Aorta (tissue), 5 donors: ENCODE measurements around the gene SLC29A1. TPM values are rescaled to one million over a fixed set of nuclear protein-coding genes. Genes with fewer than 3 reads are reported as not detected.
"Not testable (repeated sequence)": the region's sequence is repeated elsewhere in the genome, so short reads cannot be mapped to it uniquely, and the experiment has no call there.

ENCODE experiments used
- ATAC-seq: fragments of 200-7000 bp; cut with Tn5 transposase; one replicate; pipeline ENCODE4 v1.9.1; 2022; ENCODE audit warnings: moderate library complexity; ENCODE audit not compliant: low FRiP score
- DNase-seq, 2 donors: peaks; one replicate each; pipeline ENCODE4 v3.0.0-alpha.2; 2020
- H3K27ac ChIP-seq, 2 donors: one replicate each; pipeline ENCODE4 v1.5.1; 2013; ENCODE audit warnings: low read length in 2 of 2, mild to moderate bottlenecking in 2 of 2, moderate library complexity in 2 of 2, control low read depth in 1 of 2, inconsistent platforms in 1 of 2, low read depth in 1 of 2
- H3K27me3 ChIP-seq, 2 donors: one replicate each; pipeline ENCODE4 v1.6.1; 2013; ENCODE audit warnings: control low read depth in 1 of 2, low read length in 1 of 2, mild to moderate bottlenecking in 1 of 2, moderate library complexity in 1 of 2; ENCODE audit not compliant: insufficient read depth in 2 of 2, control insufficient read depth in 1 of 2
- H3K36me3 ChIP-seq, 2 donors: one replicate each; pipeline ENCODE4 v1.6.1; 2013; ENCODE audit warnings: control low read depth in 1 of 2, low read length in 1 of 2, mild to moderate bottlenecking in 1 of 2; ENCODE audit not compliant: insufficient read depth in 2 of 2, control insufficient read depth in 1 of 2
- H3K4me1 ChIP-seq, 2 donors: one replicate each; pipeline ENCODE4 v1.6.1; 2013; ENCODE audit warnings: low read length in 2 of 2, control low read depth in 1 of 2, mild to moderate bottlenecking in 1 of 2, moderate library complexity in 1 of 2; ENCODE audit not compliant: insufficient read depth in 2 of 2, control insufficient read depth in 1 of 2
- H3K4me3 ChIP-seq, 2 donors: one replicate each; pipeline ENCODE4 v1.5.1; 2013; ENCODE audit warnings: low read length in 2 of 2, control low read depth in 1 of 2, mild to moderate bottlenecking in 1 of 2
- H3K9me3 ChIP-seq: one replicate; pipeline ENCODE4 v1.6.1; 2013; ENCODE audit warnings: mild to moderate bottlenecking, low read length; ENCODE audit not compliant: control insufficient read depth
- WGBS, 2 donors: extraction: QIAGEN DNeasy Blood & Tissue Kit; methylation state at CpG; one replicate each; pipeline ENCODE4 v1.1.7; 2013; 5-methylcytosine and 5-hydroxymethylcytosine counted together
- intact Hi-C, 2 donors: fragments of 100-400 bp; cut with DNase I; formaldehyde crosslinking; loops; one replicate each; pipeline versions ENCODE4 v1.14.2 to v1.15.0; 2022
- polyA plus RNA-seq, 2 donors: library from polyadenylated mRNA; stranded (reverse); fragments of 200-250 nt; gene quantifications; one replicate each; pipeline ENCODE4 v1.2.3, GENCODE V29; 2013
- total RNA-seq, 2 donors: library from RNA; stranded (reverse); fragmentation: NEBNext Ultra II Directional; extraction: Animal tissue kit (Norgen Biotek cat#: 25700); gene quantifications; one replicate each; pipeline ENCODE4 v1.2.1, GENCODE V29; 2021
- donor health status: healthy with polysubstance abuse.
- donor health status: Bipolar disorder and iron deficiency.
- donor health status: DM: no; HTN: no; CAD: no.
- donor health status: DM: no; HTN: no; CAD: no.
- donor health status: DM: yes; HTN: yes; CAD: no.

The SLC29A1 gene
- total and polyA plus RNA-seq, 4 donors = 38.3 to 142 (median 121) TPM

GRCh38 chr6:44180406-44180805 is 43.0 kb upstream of the SLC29A1 start:
- Histone ChIP-seq H3K9me3 (no peaks in the 10 kb centered on the region), H3K27me3 (no peaks in the 10 kb centered on the region), H3K36me3 (no peaks in the 10 kb centered on the region), H3K27ac (no peak overlapping the region), H3K4me3 (no peak overlapping the region), H3K4me1 (no peaks in the 10 kb centered on the region)
- DNase-seq (peak in 1 of 2 donors; percentile 56), ATAC-seq (no peak)
- intact Hi-C loops = no loop called here
- WGBS, 2 donors = 95 to 97% methylated on average over 4 of the region's 4 CpGs

GRCh38 chr6:44180886-44181285 is 42.5 kb upstream of the SLC29A1 start:
- no peaks in the 10 kb centered on the region for H3K27me3 ChIP-seq
- no peaks in the 10 kb centered on the region for H3K36me3 ChIP-seq
- H3K27ac ChIP-seq = no peak overlapping the region
- H3K9me3 ChIP-seq = no peaks in the 10 kb centered on the region
- no peak for ATAC-seq
- no peaks in the 10 kb centered on the region for H3K4me1 ChIP-seq
- H3K4me3 ChIP-seq = no peak overlapping the region
- DNase-seq = peak in 1 of 2 donors; percentile 41
- intact Hi-C loops = no loop called here
- 94 to 96% methylated on average over 4 of the region's 4 CpGs for WGBS, 2 donors

- H3K27ac ChIP-seq, H3K9me3 ChIP-seq, DNase-seq, H3K4me3 ChIP-seq, H3K4me1 ChIP-seq, intact Hi-C loops, H3K36me3 ChIP-seq, H3K27me3 ChIP-seq, ATAC-seq: not testable (repeated sequence)
Observed at GRCh38 chr6:44181784-44182183, 41.6 kb upstream of the SLC29A1 start.

- no peaks in the 10 kb centered on the region for H3K4me1 ChIP-seq
- no peak overlapping the region for H3K4me3 ChIP-seq
- DNase-seq (peak in 1 of 2 donors; percentile 35), ATAC-seq (no peak)
- WGBS, 2 donors = 92 to 97% methylated on average over 4 of the region's 4 CpGs
- no peaks in the 10 kb centered on the region for H3K36me3 ChIP-seq
- no peaks in the 10 kb centered on the region for H3K9me3 ChIP-seq
- intact Hi-C loops = no loop called here
- H3K27ac ChIP-seq = no peak overlapping the region
- no peaks in the 10 kb centered on the region for H3K27me3 ChIP-seq
Observed at GRCh38 chr6:44182911-44183390, 40.4 kb upstream of the SLC29A1 start.

- intact Hi-C loops = no loop called here
- DNase-seq (peak in 1 of 2 donors; percentile 52), ATAC-seq (no peak)
- no peak overlapping the region for H3K4me3 ChIP-seq
- H3K9me3 ChIP-seq = no peaks in the 10 kb centered on the region
- H3K27me3 ChIP-seq = no peaks in the 10 kb centered on the region
- H3K36me3 ChIP-seq = no peaks in the 10 kb centered on the region
- WGBS, 2 donors = 80 to 81% methylated on average over 9 of the region's 9 CpGs
- H3K4me1 ChIP-seq = no peaks in the 10 kb centered on the region
- H3K27ac ChIP-seq = no peak overlapping the region
Observed at GRCh38 chr6:44183783-44184182, 39.6 kb upstream of the SLC29A1 start.

GRCh38 chr6:44185356-44185755 is 38.0 kb upstream of the SLC29A1 start:
- H3K27me3 ChIP-seq, intact Hi-C loops, H3K4me1 ChIP-seq, H3K27ac ChIP-seq, H3K4me3 ChIP-seq, DNase-seq, H3K36me3 ChIP-seq, H3K9me3 ChIP-seq, ATAC-seq: not testable (repeated sequence)
- 89% methylated on average over 7 of the region's 7 CpGs for WGBS, 2 donors

- no peaks in the 10 kb centered on the region for H3K36me3 ChIP-seq
- H3K27ac ChIP-seq = no peak overlapping the region
- DNase-seq (peak in 1 of 2 donors; percentile 46), ATAC-seq (peak; percentile 19)
- intact Hi-C loops = no loop called here
- no peak overlapping the region for H3K4me3 ChIP-seq
- no peaks in the 10 kb centered on the region for H3K27me3 ChIP-seq
- no peaks in the 10 kb centered on the region for H3K4me1 ChIP-seq
- 75 to 76% methylated on average over 9 of the region's 9 CpGs for WGBS, 2 donors
- no peaks in the 10 kb centered on the region for H3K9me3 ChIP-seq
Observed at GRCh38 chr6:44185953-44186634, 37.3 kb upstream of the SLC29A1 start.

- Histone ChIP-seq H3K27me3 (no peaks in the 10 kb centered on the region), H3K4me1 (no peaks in the 10 kb centered on the region), H3K4me3 (no peak overlapping the region), H3K9me3 (no peaks in the 10 kb centered on the region), H3K36me3 (no peaks in the 10 kb centered on the region), H3K27ac (no peak overlapping the region)
- DNase-seq (no peak), ATAC-seq (no peak)
- intact Hi-C loops = no loop called here
- WGBS, 2 donors = 84 to 86% methylated on average over 7 of the region's 7 CpGs
Observed at GRCh38 chr6:44186635-44187025, 36.8 kb upstream of the SLC29A1 start.

- no peak for DNase-seq
- Histone ChIP-seq H3K4me1 (no peaks in the 10 kb centered on the region), H3K9me3 (no peaks in the 10 kb centered on the region), H3K27ac (no peak overlapping the region), H3K27me3 (no peaks in the 10 kb centered on the region), H3K4me3 (no peak overlapping the region), H3K36me3 (no peaks in the 10 kb centered on the region)
- intact Hi-C loops = no loop called here
- 87% methylated on average over 2 of the region's 2 CpGs for WGBS, 2 donors
- ATAC-seq = no peak
Observed at GRCh38 chr6:44188819-44189218, 34.6 kb upstream of the SLC29A1 start.
